ENCODE measurements around the gene ATAD2B. TPM values are rescaled to one million over a fixed set of nuclear protein-coding genes. Genes with fewer than 3 reads are reported as not detected.

Gene ATAD2B
- total RNA-seq, 1 experiment from 2014 or later, result 16.7 TPM

DNA sequence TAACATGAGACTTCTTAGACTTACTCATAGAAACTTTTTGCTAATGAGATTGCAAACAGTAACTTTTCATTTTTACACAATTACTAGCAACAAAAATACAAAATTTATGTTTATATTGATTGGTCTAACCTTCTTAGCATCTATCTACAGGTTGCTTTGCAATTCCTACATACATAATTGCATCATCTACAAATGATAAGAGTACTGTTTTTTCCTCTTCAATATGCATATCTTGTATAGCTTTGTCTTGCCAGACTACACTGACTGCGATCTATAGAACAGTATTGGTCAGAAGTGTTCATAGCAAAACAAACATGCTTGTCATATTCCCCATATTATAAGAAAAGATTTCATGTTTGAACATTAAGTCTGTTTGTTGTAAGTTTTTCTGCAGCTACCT, 87.9 kb downstream of the ATAD2B start:
- DNase-seq (ENCODE audit: extremely low read depth, low read depth), result no peak

DNA sequence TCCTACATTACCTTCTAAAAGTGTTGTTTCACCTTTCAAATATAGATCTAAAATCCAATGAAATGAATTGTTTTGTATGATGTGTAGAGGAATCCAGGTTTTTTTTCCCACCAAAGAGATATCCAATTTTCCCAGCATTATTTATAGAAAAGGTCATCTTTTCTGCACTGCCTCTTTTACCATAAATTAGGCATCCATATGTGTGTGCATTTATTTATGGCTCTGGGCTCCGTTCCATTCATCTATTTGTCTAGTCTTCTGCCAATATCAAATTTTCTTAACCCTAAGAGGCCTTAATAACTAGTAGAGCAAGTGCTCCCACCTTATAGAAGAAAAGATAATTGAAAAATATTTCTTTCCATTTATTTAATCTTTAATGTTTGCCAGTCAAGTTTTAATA, 88.3 kb downstream of the ATAD2B start:
- no peak for DNase-seq (ENCODE audit: extremely low read depth, low read depth)

DNA sequence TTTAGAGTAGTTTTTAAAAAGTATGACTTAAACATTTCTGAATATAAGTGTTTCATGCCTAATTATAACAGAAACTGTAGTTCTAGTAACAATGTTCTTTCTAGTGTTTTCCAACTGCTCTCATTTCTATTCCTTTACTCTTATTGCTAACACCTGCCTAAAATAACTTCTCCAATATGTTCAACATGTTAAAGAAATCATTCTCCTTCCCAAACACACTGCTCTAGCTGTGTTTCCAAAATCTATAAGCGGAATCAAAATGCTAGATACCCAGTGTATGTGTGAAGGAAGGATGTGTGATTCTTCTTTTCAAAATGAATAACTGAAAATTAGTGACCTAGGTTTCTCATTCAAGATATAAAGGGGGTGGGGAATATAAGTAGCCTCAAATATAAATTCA, 89.1 kb downstream of the ATAD2B start:
- no peak for DNase-seq (ENCODE audit: extremely low read depth, low read depth)

DNA sequence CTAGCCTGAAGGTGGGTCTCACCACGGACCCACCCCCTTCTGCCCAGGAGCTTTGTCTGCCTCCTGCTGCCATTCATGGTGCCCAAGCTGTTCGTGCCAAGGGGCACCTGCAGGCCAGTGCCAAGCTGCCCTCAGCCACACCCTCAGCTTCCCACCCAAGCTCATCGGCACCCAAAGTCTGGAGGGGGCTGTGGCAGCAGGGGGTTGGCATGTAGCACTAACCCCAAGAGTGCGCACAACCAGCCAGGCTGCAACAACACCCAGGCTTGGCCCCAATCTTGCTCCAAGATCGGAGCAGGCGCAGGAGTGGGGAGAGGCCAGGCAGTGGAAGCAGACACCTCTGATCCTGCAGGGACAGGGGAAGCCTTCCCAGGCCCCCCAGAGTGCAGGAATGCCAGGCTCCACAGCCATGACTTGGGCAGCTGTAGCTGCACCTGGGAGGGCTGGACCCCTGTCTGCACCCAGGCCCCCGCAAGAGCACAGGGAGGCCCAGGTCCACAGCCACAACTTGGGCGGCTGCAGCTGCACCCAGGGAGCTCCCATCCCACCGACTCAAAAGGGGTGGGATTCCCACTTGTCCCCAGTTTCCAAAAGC, 89.9 kb downstream of the ATAD2B start:
- no peak for DNase-seq (ENCODE audit: extremely low read depth, low read depth)

DNA sequence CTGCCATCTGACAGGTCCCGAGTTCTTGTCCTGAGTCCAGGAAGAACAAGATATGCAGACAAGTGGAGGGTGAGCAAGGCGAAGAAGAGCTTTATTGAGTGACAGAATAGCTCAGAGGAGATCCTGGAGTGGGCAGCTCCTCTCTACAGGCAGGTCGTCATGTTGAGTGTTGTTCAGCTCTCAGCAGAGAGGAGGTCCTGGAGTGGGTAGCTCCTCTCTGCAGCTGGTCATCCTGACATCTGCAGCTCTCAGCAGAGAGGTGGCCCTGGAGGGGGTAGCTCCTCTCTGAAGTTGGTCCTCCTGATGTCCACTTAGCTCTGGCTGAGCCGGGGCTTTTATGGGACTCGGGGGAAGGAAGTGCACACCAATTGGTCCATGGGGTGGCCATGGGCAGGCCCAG, 90.4 kb downstream of the ATAD2B start:
- DNase-seq (ENCODE audit: extremely low read depth, low read depth), result no peak

DNA sequence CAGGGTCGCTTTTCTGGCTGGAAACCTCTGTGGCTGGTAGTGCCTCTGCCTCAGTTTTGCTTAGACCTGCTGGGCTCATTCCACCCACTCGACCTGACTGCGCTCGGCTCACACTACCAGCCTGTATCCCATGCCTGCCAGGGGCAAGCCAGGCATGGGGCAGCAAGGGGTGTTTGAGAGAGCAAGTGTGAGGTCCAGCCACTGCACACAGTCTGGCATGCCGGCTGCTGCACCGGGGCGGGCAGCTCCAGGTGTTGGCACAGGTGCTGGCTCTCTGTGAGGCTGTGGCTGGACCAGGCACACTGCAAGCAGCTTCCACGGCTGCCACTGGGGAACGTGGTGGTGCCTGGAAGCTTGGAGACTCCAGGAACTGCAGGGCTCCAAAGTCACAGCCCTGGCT, 90.9 kb downstream of the ATAD2B start:
- DNase-seq (ENCODE audit: extremely low read depth, low read depth), result no peak

DNA sequence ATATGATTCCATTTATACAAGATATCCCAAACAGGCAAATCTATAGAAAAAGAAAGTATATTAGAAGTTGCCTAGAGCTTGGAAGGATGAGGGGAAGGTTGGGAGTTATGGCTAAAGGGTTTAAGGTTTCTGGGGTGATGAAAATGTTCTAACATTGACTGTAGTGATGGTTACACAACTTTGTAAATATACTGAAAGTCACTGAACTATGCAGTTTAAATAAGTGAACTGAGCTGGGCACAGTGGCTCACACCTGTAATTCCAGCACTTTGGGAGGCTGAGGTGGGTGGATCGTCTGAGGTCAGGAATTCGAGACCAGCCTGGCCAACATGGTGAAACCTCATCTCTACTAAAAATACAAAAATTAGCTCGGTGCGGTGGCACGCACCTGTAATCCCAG, 91.5 kb downstream of the ATAD2B start:
- DNase-seq (ENCODE audit: extremely low read depth, low read depth), result no peak

DNA sequence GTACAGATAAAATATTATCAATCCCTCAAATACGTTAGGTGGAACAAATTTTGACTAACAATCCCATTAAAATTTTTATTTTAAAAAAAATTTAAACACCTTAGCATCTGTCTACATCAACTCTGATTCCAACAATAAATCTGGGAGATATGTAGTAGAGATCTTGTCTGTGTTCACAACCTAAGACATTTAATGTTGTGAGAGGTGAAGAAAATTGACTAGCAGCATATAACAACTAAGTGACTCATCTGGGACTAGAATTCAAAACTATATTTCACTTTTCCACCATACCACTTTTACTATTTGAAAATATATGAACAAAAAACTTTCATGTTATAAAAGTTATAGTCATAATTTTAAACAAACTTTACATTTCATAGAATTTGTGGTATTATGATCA, 97.9 kb downstream of the ATAD2B start:
- DNase-seq (ENCODE audit: extremely low read depth, low read depth), result no peak

DNA sequence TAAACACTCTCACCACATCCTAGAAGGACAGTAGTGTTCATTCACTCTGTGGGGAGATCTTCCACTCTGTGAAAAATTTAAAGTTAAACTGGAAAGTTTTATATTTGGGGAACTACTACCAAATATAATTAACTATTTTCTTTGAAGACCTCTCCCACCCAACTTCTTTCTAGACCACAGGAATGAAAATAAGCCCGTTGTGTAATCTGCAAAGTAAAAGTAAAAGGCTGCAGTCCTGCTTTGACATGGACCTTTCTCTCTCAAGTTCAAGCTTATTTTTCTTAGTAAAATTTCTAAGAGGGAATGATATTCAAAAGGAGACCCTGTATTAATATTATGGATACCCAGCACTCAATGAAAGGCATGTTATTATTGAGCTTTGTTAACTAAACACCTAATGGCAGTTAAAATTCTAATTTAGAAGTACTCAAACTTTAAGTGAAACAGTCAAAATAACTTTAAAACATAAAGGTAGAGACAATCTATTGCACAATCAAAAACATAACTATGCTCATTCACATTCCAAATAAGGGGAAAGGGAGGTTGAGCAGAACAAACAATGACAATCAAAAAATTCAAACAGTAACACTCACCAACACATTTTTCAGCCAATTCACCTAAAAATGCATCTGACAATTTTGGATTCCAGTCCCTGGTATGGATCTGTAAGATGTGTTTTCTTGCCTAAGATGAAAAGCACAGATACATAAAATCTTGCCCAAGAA, 98.5 kb downstream of the ATAD2B start:
- DNase-seq (ENCODE audit: extremely low read depth, low read depth), result no peak

DNA sequence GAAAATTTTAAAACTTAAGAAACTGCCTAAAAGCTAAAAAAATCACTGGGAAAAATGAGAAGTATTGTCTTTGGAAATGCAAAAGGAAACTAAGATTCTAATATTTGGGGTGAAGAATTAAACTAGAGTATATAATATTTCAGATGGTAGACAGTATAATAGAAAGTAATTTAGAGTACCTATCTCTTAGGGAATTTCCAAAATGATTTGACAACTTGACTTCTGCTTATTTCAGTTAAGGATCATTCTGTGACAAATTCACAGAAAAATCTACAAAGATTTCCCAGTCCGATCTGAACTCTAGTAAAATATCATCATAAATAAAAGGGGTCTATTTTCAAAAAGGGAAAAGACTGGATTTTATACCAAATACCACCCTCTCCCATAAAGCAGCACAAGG, 99.6 kb downstream of the ATAD2B start:
- DNase-seq (ENCODE audit: extremely low read depth, low read depth), result no peak

DNA sequence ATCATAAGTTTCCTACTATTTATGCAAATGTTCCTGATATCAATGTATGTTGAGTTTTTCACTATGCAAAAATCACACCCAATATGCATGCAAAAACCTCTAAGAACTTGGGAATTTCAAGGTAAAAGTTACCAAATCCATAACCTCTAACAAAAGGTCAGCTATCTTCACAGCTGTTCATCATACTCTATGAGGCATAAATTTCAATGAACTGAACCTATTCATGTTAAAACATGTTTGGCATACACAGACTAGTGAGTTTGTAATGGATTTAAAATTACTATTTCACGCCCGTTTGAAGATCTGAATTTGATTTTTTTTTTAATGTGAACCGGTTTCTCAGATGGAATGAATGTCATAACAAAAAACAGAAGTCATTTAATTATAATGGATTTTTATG, 100.2 kb downstream of the ATAD2B start:
- no peak for DNase-seq (ENCODE audit: extremely low read depth, low read depth)

DNA sequence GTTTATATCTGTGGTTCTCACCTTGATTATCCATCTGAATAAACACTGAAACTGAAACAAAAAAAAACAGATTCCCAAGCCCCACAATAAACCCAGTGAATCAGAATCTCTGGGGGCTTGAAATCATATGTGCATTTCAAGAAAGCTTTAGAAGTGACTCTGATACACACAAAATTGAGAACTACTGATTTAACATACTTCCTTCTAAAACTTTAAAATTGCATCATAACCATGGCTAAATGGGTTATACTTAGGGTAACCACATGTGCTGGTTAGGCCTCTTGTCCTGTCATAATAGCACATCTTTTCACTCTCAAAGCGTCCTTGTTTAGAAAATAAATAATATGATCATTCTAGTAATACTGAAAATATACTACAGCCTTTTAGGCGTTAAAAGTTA, 100.9 kb downstream of the ATAD2B start:
- DNase-seq (ENCODE audit: extremely low read depth, low read depth), result no peak

DNA sequence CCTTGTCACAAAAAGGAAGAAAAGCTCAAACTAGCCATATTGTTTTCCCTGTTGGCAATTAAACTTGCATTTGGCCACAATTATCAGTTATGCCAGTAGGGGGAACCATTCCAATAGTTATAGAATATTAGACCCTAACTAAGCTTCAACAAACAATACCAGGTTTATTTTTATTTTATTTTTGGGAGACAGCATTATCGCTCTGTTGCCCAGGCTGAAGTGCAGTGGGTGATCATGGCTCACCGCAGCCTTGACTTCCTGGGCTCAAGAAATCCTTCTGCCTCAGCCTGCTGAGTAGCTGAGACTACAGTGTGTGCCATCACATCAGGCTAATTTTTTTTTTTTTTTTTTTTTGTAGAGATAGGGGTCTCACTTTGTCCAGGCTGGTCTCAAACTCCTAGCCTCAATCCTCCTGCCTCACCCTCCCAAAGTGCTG, 102.1 kb downstream of the ATAD2B start:
- DNase-seq (ENCODE audit: extremely low read depth, low read depth), result peak; percentile 61

DNA sequence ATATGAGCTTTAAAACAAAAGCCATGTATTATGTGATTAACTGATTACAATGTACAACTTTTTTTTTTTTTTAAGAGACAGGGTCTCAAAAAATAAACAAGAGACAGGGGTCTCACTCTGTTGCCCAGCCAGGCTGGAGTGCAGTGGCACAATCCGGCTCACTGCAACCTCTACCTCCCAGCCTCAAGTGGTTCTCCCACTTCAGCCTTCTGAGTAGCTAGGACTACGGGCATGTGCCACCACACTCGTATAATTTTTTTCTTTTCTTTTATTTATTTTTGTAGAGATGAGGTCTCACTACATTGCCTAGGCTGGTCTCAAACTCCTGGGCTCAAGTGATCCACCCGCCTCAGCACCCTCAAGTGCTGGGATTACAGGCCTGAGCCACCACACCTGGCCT, 103.1 kb downstream of the ATAD2B start:
- no peak for DNase-seq (ENCODE audit: extremely low read depth, low read depth)

DNA sequence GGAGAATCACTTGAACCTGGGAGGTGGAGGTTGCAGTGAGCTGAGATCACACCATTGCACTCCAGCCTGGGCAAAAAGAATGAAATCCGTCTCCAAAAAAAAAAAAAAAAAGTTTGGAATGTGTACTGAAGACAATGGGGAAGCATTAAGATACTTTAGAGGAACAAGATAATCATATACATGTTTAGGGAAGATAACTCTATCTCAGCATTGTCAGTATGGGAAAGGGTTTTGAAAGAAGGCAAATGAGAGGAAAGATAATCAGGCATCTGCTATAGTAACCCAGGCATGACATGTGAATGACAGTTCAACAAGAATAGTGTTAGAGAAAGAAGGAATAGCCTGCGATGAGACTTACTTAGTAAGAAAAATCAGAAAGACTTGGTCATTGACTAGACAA, 112.0 kb downstream of the ATAD2B start:
- DNase-seq (ENCODE audit: extremely low read depth, low read depth), result no peak

DNA sequence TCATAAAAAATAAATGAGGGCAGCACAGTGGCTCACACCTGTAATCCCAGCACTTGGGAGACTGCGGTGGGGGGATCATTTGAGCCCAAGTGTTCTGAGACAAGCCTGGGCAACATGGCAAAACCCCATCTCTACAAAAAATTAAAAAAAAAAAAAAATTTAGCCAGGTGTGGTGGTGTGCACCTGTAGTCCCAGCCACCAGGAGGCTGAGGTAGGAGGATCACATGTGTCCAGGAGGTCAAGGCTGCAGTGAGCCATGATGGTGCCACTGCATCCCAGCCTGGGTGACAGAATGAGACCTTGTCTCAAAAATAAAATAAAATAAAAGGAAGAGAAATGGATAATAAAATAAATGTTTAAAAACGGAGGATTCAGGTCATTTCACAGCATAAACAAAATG, 113.5 kb downstream of the ATAD2B start:
- no peak for DNase-seq (ENCODE audit: extremely low read depth, low read depth)

DNA sequence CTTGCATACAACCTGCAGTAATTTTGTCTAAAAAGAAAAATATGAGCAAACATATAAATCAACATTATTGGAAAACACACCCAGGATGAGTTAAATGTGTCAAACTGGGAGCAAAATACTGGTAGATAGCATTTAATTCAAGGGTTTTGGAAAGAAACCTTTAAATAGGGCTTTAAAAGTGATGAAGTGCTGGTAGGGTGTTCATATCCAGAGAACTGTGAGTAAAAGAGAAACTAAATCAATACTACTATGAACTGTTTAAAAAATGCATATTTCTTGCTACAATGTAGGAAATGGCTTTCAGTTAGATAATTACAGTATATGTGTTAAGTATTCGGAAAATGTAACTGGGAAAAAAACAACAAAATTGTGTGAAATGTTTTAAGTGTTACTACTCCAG, 117.8 kb downstream of the ATAD2B start:
- DNase-seq (ENCODE audit: extremely low read depth, low read depth), result no peak

DNA sequence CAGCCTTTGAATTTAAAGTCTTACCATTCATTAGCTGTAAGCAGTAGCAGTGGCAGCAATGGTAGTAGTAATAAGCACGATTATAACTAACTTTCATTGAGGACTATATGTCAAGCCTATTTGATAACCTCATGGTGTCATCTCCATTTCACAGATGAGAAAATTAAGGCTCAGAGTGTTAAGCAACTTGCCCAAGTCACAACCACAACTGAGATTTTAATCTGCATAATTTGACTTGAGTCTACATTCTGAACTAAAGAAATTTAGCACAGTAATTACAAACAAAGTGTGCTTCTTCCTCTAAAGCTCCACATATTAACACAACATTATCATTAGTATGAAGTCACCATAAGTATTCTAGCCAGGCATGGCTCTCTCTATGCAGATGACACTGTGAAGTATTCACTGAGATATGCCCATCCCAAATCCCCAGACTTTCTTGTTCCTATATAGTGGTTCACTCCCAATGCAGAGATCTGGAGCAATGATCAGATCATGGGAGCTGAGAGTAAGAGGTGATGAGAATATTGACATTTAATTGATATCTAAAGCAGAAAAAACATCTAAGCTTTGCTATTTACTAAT, 120.2 kb downstream of the ATAD2B start:
- DNase-seq (ENCODE audit: extremely low read depth, low read depth), result no peak

DNA sequence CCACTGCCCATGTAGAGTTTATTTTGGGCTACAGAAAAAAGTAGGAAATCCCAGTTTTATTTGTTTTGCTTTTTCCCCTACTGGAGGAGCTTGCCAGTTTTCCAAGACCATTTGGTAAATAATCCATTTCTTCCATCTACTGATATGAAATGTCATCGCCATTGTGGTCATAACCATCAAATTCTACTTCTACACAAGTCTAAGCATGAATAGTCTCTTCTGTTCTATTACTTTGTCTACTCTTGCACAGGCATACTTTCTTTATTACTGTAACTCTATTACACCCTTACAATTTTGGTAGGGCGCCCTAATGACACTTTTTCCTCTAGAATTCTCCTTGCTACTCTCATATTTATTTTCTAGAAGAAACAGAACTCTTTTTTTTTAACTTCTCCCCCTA, 120.7 kb downstream of the ATAD2B start:
- no peak for DNase-seq (ENCODE audit: extremely low read depth, low read depth)

DNA sequence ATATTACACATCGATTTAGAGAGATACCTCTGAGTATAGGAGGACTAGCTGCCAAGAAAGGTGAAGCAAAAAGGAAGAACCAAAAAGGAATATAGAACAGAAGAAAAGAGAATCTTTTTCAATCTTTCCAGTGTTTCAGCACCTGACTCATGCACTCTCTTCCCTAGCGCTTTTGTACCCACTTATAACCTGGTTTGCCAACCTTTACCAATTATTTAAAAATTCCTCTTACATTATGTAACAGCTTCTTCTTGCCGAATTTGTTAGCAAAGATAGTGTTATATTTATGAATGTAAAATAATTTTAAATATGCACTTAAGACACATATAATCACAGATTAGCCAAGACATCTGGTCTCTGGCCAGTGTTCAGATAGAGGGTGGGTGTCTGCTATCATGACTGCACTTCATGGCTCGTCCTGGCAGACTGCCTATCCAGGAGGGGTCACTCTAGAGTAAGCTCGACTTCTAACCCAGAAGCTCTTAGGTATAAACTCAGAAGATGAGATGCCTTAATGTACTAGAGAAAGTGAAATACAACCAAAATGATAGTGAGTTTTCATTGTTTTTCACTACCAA, 122.9 kb downstream of the ATAD2B start:
- DNase-seq (ENCODE audit: extremely low read depth, low read depth), result peak; percentile 32

DNA sequence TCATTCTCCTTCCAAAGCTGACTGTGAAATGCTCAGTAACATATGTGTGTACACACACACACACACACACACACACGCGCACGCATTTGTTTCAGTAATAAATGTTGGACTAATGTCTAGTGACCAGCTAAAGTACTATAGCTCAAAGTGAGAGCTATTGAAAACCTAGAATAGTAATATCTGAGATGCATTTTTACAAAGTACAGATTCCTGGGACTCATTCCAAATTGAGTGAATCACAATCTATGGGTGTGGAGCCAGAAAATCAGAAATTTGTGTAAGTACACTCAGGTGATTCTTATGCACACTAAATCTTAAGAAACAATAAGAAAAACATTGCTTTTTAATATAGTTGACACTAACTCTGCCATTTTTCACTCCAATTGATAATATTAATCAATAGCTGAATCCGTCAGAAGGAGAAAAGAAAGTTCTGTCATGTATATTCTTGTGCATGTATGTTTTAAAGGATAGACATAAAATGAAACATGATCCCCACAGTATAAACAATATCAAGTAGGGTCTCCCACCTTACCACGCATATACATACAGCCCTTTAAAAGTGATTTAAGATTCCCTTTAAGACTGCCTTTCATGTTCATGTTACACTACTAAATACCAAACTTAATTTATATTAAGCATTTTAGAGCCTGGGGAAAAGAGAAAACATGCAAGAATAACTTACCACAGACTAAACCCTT, 123.5 kb downstream of the ATAD2B start:
- DNase-seq (ENCODE audit: extremely low read depth, low read depth), result no peak

Measured in NCI-H460 (cell line).